ENCODE data around the gene MANSC4. TPM values are rescaled to one million over a fixed set of nuclear protein-coding genes. Genes with fewer than 3 reads are reported as not detected.

Gene MANSC4
- total and polyA plus RNA-seq, 2 of the 13 experiments (the other 11 are each of a cell fraction or from before 2014, with no cell fraction given), result not detected

DNA sequence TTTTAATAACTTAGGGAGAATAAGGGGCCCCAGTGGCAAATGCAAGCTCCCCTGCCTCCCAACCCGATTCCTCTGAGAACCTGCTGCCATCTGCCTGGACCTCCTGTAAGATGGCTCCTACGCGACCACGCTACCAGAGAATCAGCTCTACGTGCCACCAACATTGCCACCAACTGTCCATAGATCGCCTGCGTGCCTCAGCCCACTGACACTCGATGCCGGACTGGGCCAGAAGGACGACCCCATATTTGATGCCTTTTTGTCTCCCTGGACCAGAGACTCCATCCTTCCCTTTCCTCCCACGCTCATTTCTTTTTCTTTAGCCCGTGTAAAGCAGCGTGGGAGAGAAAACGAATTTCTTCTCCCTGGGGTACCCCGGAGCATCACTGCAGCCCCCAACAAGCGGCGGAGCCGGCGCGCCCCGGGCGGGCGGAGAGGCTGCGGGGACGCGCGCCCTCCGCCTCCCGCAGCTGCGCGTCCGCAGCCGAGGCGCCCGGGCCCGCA is 568 bp downstream of the MANSC4 start (continued):
- TF ChIP-seq, protein P1, sequence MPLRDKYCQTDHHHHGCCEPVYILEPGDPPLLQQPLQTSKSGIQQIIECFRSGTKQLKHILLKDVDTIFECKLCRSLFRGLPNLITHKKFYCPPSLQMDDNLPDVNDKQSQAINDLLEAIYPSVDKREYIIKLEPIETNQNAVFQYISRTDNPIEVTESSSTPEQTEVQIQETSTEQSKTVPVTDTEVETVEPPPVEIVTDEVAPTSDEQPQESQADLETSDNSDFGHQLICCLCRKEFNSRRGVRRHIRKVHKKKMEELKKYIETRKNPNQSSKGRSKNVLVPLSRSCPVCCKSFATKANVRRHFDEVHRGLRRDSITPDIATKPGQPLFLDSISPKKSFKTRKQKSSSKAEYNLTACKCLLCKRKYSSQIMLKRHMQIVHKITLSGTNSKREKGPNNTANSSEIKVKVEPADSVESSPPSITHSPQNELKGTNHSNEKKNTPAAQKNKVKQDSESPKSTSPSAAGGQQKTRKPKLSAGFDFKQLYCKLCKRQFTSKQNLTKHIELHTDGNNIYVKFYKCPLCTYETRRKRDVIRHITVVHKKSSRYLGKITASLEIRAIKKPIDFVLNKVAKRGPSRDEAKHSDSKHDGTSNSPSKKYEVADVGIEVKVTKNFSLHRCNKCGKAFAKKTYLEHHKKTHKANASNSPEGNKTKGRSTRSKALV (CRISPR knock-in tag; IDR thresholded peaks at IDR 0.05), result no peak
- TF ChIP-seq HOXA9 (CRISPR knock-in tag; IDR thresholded peaks at IDR 0.05; ENCODE audit: borderline replicate concordance) (no peak), ZNF781 (CRISPR knock-in tag; IDR thresholded peaks at IDR 0.05; ENCODE audit: borderline replicate concordance, not compliant biosample characterization) (no peak), NFKBIZ (CRISPR knock-in tag; IDR thresholded peaks at IDR 0.05) (0 out of 2 replicates have a peak, but pooled peaks have one; percentile 15), ZNF264 (CRISPR knock-in tag; IDR thresholded peaks at IDR 0.05) (no peak), RBM22 (optimal IDR thresholded peaks at IDR 0.05; ENCODE audit: low read length) (no peak), YEATS2 (CRISPR knock-in tag; IDR thresholded peaks at IDR 0.05; ENCODE audit: borderline replicate concordance) (0 out of 2 replicates have a peak, but pooled peaks have one; percentile 31), MEIS2 (CRISPR knock-in tag; IDR thresholded peaks at IDR 0.05) (no peak), HOXD1 (CRISPR knock-in tag; IDR thresholded peaks at IDR 0.05) (no peak), ZNF24 (IDR thresholded peaks at IDR 0.05) (no peak), ZNF776 (CRISPR knock-in tag; IDR thresholded peaks at IDR 0.05) (no peak), CREB1 (IDR thresholded peaks at IDR 0.05) (no peak), CREB1 (CRISPR knock-in tag; IDR thresholded peaks at IDR 0.05) (no peak), SRSF1 (optimal IDR thresholded peaks at IDR 0.05; ENCODE audit: low read depth, low read length) (no peak), SIN3A (IDR thresholded peaks at IDR 0.05; ENCODE audit: borderline replicate concordance, low read depth, low read length) (no peak; the same call in 1 of the 2 replicates), EHMT2 (IDR thresholded peaks at IDR 0.05; ENCODE audit: borderline replicate concordance, low read depth, low read length) (no peak), FIP1L1 (IDR thresholded peaks at IDR 0.05; ENCODE audit: borderline replicate concordance, insufficient read depth, low read depth, low read length) (no peak)
- TF ChIP-seq, protein P2, sequence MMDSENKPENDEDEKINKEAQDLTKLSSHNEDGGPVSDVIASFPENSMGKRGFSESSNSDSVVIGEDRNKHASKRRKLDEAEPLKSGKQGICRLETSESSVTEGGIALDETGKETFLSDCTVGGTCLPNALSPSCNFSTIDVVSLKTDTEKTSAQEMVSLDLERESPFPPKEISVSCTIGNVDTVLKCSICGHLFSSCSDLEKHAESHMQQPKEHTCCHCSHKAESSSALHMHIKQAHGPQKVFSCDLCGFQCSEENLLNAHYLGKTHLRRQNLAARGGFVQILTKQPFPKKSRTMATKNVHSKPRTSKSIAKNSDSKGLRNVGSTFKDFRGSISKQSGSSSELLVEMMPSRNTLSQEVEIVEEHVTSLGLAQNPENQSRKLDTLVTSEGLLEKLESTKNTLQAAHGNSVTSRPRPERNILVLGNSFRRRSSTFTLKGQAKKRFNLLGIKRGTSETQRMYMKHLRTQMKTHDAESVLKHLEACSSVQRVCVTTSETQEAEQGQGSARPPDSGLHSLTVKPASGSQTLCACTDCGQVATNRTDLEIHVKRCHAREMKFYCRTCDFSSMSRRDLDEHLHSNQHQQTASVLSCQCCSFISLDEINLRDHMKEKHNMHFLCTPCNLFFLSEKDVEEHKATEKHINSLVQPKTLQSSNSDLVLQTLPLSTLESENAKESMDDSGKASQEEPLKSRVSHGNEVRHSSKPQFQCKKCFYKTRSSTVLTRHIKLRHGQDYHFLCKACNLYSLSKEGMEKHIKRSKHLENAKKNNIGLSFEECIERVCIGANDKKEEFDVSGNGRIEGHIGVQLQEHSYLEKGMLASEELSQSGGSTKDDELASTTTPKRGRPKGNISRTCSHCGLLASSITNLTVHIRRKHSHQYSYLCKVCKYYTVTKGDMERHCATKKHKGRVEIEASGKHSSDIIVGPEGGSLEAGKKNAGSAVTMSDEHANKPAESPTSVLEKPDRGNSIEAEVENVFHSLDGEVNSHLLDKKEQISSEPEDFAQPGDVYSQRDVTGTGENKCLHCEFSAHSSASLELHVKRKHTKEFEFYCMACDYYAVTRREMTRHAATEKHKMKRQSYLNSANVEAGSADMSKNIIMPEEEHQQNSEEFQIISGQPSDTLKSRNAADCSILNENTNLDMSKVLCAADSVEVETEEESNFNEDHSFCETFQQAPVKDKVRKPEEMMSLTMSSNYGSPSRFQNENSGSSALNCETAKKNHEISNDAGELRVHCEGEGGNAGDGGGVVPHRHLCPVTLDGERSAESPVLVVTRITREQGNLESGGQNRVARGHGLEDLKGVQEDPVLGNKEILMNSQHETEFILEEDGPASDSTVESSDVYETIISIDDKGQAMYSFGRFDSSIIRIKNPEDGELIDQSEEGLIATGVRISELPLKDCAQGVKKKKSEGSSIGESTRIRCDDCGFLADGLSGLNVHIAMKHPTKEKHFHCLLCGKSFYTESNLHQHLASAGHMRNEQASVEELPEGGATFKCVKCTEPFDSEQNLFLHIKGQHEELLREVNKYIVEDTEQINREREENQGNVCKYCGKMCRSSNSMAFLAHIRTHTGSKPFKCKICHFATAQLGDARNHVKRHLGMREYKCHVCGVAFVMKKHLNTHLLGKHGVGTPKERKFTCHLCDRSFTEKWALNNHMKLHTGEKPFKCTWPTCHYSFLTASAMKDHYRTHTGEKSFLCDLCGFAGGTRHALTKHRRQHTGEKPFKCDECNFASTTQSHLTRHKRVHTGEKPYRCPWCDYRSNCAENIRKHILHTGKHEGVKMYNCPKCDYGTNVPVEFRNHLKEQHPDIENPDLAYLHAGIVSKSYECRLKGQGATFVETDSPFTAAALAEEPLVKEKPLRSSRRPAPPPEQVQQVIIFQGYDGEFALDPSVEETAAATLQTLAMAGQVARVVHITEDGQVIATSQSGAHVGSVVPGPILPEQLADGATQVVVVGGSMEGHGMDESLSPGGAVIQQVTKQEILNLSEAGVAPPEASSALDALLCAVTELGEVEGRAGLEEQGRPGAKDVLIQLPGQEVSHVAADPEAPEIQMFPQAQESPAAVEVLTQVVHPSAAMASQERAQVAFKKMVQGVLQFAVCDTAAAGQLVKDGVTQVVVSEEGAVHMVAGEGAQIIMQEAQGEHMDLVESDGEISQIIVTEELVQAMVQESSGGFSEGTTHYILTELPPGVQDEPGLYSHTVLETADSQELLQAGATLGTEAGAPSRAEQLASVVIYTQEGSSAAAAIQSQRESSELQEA (CRISPR knock-in tag; IDR thresholded peaks at IDR 0.05; ENCODE audit: not compliant biosample characterization), result no peak
- TF ChIP-seq, protein P3, sequence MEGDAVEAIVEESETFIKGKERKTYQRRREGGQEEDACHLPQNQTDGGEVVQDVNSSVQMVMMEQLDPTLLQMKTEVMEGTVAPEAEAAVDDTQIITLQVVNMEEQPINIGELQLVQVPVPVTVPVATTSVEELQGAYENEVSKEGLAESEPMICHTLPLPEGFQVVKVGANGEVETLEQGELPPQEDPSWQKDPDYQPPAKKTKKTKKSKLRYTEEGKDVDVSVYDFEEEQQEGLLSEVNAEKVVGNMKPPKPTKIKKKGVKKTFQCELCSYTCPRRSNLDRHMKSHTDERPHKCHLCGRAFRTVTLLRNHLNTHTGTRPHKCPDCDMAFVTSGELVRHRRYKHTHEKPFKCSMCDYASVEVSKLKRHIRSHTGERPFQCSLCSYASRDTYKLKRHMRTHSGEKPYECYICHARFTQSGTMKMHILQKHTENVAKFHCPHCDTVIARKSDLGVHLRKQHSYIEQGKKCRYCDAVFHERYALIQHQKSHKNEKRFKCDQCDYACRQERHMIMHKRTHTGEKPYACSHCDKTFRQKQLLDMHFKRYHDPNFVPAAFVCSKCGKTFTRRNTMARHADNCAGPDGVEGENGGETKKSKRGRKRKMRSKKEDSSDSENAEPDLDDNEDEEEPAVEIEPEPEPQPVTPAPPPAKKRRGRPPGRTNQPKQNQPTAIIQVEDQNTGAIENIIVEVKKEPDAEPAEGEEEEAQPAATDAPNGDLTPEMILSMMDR (CRISPR knock-in tag; IDR thresholded peaks at IDR 0.05), result 0 out of 2 replicates have a peak, but pooled peaks have one; percentile 23
